ENCODE measurements around the gene TOMM22.

DNA sequence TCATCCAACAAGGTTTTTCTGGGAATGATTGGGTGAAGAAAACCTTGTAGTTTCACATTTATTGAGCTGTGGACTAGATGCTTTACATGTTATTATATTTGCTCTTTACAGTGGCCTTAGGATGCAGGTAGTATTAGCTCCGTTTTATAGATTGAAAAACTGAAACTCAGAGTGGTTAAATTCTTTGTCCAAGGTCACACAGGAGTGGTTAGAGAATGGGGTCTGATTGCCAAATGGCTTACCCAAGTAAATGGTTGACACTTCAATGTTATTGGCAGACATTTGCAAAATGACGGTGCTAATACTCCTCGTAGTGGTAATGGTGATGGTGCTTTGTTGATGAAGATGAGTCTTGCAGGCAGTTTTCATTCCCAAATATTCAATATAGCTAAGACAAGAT, 26.2 kb downstream of the TOMM22 start:
- TF ChIP-seq, protein P1, sequence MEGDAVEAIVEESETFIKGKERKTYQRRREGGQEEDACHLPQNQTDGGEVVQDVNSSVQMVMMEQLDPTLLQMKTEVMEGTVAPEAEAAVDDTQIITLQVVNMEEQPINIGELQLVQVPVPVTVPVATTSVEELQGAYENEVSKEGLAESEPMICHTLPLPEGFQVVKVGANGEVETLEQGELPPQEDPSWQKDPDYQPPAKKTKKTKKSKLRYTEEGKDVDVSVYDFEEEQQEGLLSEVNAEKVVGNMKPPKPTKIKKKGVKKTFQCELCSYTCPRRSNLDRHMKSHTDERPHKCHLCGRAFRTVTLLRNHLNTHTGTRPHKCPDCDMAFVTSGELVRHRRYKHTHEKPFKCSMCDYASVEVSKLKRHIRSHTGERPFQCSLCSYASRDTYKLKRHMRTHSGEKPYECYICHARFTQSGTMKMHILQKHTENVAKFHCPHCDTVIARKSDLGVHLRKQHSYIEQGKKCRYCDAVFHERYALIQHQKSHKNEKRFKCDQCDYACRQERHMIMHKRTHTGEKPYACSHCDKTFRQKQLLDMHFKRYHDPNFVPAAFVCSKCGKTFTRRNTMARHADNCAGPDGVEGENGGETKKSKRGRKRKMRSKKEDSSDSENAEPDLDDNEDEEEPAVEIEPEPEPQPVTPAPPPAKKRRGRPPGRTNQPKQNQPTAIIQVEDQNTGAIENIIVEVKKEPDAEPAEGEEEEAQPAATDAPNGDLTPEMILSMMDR (IDR thresholded peaks at IDR 0.05; ENCODE audit: extremely low read depth in 1 of 2, insufficient read depth in 1 of 2, low read depth in 1 of 2, low read length in 2 of 2), result no peak
- TF ChIP-seq EZH2 (IDR thresholded peaks at IDR 0.05; ENCODE audit: borderline replicate concordance, low read depth, low read length, severe bottlenecking) (no peak), POLR2A (IDR thresholded peaks at IDR 0.05; ENCODE audit: low read depth, low read length) (no peak)
- TF ChIP-seq, protein P2, sequence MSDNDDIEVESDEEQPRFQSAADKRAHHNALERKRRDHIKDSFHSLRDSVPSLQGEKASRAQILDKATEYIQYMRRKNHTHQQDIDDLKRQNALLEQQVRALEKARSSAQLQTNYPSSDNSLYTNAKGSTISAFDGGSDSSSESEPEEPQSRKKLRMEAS (IDR thresholded peaks at IDR 0.05; ENCODE audit: insufficient read depth, insufficient read length), result no peak

Measured in endothelial cell of umbilical vein (primary cell).